BJ (cell line): ENCODE measurements around the gene SLC27A1. TPM values are rescaled to one million over a fixed set of nuclear protein-coding genes. Genes with fewer than 3 reads are reported as not detected.

ENCODE experiments used
- CTCF ChIA-PET: fragments of 350-600 bp; formaldehyde crosslinking; extraction: SDS; loops from one replicate; lab custom pipeline; 2021; ENCODE audit warnings: antibody characterized with exemption, inconsistent platforms; lab: Yijun Ruan, JAX
- POLR2A ChIA-PET: fragments of 300-600 bp; sonication (Branson Sonifier 250); formaldehyde crosslinking; extraction: SDS; loops from one replicate; lab custom pipeline; 2021; ENCODE audit warnings: antibody characterized with exemption; lab: Charles Lee
- DNase-seq: peaks from one replicate; pipeline ENCODE4 v3.0.0-alpha.2; 2011; ENCODE audit warnings: low read depth
- H3K27me3 ChIP-seq: 2 replicates; pipeline ENCODE4 v1.6.0; 2011; ENCODE audit warnings: low read length; ENCODE audit not compliant: control insufficient read depth, insufficient read depth
- H3K36me3 ChIP-seq: 2 replicates; pipeline ENCODE4 v1.5.1; 2011; ENCODE audit warnings: low read length; ENCODE audit not compliant: control insufficient read depth, insufficient read depth
- H3K4me3 ChIP-seq: 2 replicates; pipeline ENCODE4 v1.5.1; 2011; ENCODE audit warnings: low read depth, mild to moderate bottlenecking, control low read depth, low read length
- polyA plus RNA-seq: library from polyadenylated mRNA; depleted of rRNA; stranded (reverse); fragments of >200 nt; gene quantifications from 2 replicates; pipeline ENCODE4 v1.2.3, GENCODE V29; 2011
- TF ChIP-seq, protein P1 (sequence below): IDR thresholded peaks from 2 replicates; pipeline ENCODE4 v1.5.1; 2011; ENCODE audit warnings: low read depth, mild to moderate bottlenecking, control low read depth, inconsistent platforms, low read length, moderate library complexity; ENCODE audit not compliant: insufficient read depth

SLC27A1 gene
- polyA plus RNA-seq, 1 experiment = 18.8 TPM

DNA sequence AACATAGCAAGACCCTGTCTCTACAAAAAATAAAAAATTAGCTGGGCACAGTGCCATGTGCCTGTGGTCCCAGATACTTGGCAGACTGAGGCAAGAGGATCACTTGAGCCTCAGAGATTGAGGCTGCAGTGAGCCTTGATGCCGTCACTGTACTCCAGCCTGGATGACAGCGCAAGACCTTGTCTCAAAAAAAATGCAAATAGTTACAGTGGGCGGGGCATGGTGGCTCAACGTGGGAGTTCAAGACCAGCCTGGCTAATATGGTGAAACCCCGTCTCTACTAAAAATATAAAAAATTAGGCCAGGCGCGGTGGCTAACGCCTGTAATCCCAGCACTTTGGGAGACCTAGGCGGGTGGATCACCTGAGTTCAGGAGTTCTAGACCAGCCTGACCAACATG is 49.6 kb downstream of the SLC27A1 start:
- POLR2A ChIA-PET = no interaction called here
- Histone ChIP-seq H3K36me3 (peaks cover 14% of the 10 kb centered on the region), H3K27me3 (no peaks in the 10 kb centered on the region), H3K4me3 (no peak overlapping the region)
- DNase-seq = no peak
- CTCF ChIA-PET = interaction anchor here (3.8 kb wide), 1 partner anchor 10 kb away, joined by 12 read pairs; no protein-coding TSS in a partner anchor
- TF ChIP-seq, protein P1, sequence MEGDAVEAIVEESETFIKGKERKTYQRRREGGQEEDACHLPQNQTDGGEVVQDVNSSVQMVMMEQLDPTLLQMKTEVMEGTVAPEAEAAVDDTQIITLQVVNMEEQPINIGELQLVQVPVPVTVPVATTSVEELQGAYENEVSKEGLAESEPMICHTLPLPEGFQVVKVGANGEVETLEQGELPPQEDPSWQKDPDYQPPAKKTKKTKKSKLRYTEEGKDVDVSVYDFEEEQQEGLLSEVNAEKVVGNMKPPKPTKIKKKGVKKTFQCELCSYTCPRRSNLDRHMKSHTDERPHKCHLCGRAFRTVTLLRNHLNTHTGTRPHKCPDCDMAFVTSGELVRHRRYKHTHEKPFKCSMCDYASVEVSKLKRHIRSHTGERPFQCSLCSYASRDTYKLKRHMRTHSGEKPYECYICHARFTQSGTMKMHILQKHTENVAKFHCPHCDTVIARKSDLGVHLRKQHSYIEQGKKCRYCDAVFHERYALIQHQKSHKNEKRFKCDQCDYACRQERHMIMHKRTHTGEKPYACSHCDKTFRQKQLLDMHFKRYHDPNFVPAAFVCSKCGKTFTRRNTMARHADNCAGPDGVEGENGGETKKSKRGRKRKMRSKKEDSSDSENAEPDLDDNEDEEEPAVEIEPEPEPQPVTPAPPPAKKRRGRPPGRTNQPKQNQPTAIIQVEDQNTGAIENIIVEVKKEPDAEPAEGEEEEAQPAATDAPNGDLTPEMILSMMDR = no peak

DNA sequence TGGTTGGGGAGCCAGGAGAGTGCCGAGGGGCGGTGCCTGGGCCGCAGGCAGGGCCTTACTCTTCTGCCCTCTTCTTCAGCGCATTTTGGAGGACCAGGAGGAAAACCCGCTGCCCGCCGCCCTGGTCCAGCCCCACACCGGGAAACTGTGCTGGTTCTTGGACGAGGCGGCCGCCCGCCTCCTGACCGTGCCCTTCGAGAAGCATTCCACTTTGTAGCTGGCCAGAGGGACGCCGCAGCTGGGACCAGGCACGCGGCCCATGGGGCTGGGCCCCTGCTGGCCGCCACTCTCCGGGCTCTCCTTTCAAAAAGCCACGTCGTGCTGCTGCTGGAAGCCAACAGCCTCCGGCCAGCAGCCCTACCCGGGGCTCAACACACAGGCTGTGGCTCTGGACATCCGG is 50.5 kb downstream of the SLC27A1 start:
- POLR2A ChIA-PET = no interaction called here
- no peak for DNase-seq
- no peaks in the 10 kb centered on the region for H3K27me3 ChIP-seq
- no peak overlapping the region for H3K4me3 ChIP-seq
- CTCF ChIA-PET = interaction anchor here (3.8 kb wide), 1 partner anchor 10 kb away, joined by 12 read pairs; no protein-coding TSS in a partner anchor
- peaks cover 12% of the 10 kb centered on the region for H3K36me3 ChIP-seq
- TF ChIP-seq, protein P1 = no peak

DNA sequence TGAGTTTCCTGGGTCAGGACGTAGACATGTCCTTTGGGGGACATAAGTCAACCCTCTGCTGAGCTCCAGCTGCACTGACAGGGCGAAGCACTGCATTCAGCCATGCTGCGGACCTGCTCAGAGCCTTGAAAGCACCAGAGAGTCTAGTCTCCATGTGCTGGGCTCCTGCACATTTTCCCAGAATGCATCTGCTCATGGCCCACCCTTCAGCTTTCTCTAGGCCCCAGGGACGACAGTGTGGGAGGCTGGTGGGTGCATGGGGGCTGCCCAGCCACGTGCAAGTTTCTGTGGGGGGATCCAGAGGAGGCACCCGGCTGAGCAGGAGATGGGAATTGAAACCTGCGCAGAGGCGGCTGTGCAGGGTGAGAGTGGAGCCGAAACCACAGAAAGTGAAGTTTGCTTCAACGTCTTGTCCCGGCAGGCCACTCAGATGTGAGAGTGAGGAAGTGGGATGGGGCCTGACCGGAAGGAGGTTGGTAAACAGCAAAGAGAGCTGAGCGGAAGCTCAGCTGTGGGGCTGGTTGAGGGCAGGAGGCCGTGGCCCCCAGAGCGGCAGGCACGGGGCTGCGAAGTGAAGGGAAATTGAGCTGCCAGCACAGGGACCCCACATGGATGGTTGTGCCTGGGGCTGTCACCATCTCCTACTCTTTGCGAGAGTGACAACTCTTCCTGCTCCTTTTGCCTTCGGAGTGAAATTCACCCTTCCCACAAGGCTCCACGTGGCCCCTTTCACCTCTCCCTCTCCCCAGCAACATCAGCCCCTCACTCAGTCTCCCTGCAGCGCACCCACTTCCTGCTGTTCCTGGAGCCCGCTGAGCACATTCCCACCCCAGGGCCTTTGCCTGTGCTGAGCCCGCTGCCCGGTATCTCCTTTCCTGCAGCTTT is 52.9 kb downstream of the SLC27A1 start:
- TF ChIP-seq, protein P1 = no peak
- Histone ChIP-seq H3K27me3 (no peaks in the 10 kb centered on the region), H3K4me3 (no peak overlapping the region), H3K36me3 (peaks cover 1% of the 10 kb centered on the region; the same call in 1 of the 2 replicates)
- ChIA-PET CTCF (no interaction called here), POLR2A (no interaction called here)
- DNase-seq = no peak

DNA sequence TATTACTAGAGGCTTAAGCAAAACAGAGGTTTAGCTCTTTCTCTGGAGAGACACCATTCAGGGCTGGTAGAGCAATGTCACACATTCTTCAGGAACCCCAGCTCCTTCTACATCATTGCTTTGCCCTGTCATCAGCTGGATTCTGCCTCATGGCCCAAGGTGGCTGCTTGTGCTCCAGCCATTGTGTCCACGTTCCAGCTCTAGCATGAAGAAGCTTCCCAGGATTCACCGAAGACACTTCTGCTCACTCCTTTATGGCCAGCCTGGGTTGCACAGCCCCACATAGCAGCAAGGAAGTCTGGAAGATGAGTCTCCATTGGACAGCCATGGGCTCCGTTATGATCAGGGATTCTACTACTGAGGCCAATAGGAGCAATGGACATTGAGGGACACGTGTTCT is 54.3 kb downstream of the SLC27A1 start:
- CTCF ChIA-PET = no interaction called here
- POLR2A ChIA-PET = no interaction called here
- TF ChIP-seq, protein P1 = no peak
- Histone ChIP-seq H3K36me3 (peaks cover 1% of the 10 kb centered on the region; the same call in 1 of the 2 replicates), H3K4me3 (no peak overlapping the region), H3K27me3 (0 out of 2 replicates have a peak, but pooled peaks cover 2% of the 10 kb centered on the region)
- no peak for DNase-seq

DNA sequence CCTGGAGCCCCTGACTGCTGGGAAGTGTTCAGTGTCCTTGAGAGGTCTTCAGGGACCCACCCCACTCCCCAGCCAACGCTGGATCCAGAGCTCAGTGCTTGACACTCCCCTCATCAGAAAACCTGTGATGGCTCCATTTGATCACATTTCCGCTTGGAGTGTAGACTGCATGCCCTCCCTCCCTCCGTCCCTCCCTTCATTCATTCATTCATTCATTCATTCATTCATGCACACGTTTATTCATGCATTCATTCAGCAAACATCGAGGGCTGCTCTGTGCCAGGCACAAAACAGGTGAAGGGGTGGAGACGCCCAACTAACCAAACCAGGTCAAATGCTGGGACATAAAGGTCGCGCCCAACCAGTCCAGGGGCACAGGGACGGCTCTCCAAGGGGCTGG is 54.8 kb downstream of the SLC27A1 start:
- TF ChIP-seq, protein P1 = no peak
- ChIA-PET POLR2A (no interaction called here), CTCF (no interaction called here)
- Histone ChIP-seq H3K36me3 (peaks cover 1% of the 10 kb centered on the region; the same call in 1 of the 2 replicates), H3K4me3 (no peak overlapping the region), H3K27me3 (0 out of 2 replicates have a peak, but pooled peaks cover 2% of the 10 kb centered on the region)
- no peak for DNase-seq
